ENCODE measurements around the gene PLCB1. TPM values are rescaled to one million over a fixed set of nuclear protein-coding genes. Genes with fewer than 3 reads are reported as not detected.
A peak's percentile ranks its signal among the peaks of the same experiment; 100 is the strongest.

Gene PLCB1
- total and polyA plus RNA-seq, 2 of the 4 experiments (the other 2 are of a cell fraction) = 5.6 to 16.1 TPM

DNA sequence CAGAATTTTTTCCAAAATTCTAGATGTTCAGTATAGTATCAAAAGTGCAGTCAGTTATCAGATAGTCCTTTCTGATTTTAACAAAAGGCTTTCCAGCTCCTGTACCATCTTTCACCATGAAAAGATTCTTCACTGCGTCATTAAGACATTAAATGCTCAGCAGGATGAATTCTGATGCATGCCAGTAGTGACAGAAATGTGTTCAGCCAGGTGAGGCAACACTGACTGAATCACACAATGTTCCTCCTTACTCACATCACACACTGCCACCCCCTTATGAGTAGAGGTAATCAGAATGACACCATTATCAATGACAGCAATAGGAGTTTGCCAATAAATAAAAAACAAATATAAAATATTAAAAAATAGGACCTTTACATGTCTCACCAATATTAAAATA, 510.2 kb downstream of the PLCB1 start:
- Histone ChIP-seq H2BK20ac (ENCODE audit: low read depth, low read length) (no peak overlapping the region), H4K8ac (ENCODE audit: low read depth in 2 of 2, low read length in 2 of 2) (no peak overlapping the region), H3K4me1 (ENCODE audit: control insufficient read depth, insufficient read depth, low read length) (no peaks in the 10 kb centered on the region), H3K23ac (ENCODE audit: low read depth, low read length) (no peak overlapping the region), H2AK5ac (ENCODE audit: low read depth, low read length) (peak overlapping the region; percentile 70; the same call in 1 of the 2 replicates), H3K18ac (ENCODE audit: low read depth, low read length) (no peak overlapping the region), H3K9ac (ENCODE audit: low read depth, low read length) (no peak overlapping the region), H2BK15ac (ENCODE audit: low read depth, low read length) (no peak overlapping the region), H4K5ac (ENCODE audit: low read depth, low read length) (no peak overlapping the region), H3K27me3 (ENCODE audit: control insufficient read depth, insufficient read depth, low read length) (no peaks in the 10 kb centered on the region), H2BK120ac (ENCODE audit: low read depth, low read length) (no peak overlapping the region), H2AFZ (replicated peaks; ENCODE audit: low read length, poor library complexity) (no peak overlapping the region), H3K56ac (ENCODE audit: extremely low read depth, insufficient read depth, low read length) (no peak overlapping the region), H3K9me3 (ENCODE audit: control insufficient read depth, insufficient read depth, low read length) (no peaks in the 10 kb centered on the region), H2AK9ac (replicated peaks; ENCODE audit: low read depth, low read length, poor library complexity) (no peak overlapping the region), H4K91ac (ENCODE audit: insufficient read depth, low read depth, low read length) (no peak overlapping the region), H3K36me3 (ENCODE audit: control insufficient read depth, insufficient read depth, low read length) (no peaks in the 10 kb centered on the region), H3K4ac (ENCODE audit: low read depth, low read length) (no peak overlapping the region), H3K27ac (ENCODE audit: insufficient read depth, low read length) (no peak overlapping the region), H3K4me2 (ENCODE audit: low read depth, low read length) (no peak overlapping the region), H3K9me1 (ENCODE audit: insufficient read depth, low read length) (no peaks in the 10 kb centered on the region; the same call in 1 of the 2 replicates), H4K20me1 (ENCODE audit: insufficient read depth, low read length) (no peaks in the 10 kb centered on the region), H3K14ac (replicated peaks; ENCODE audit: low read depth, low read length) (no peak overlapping the region), H3K4me3 (ENCODE audit: insufficient read depth, low read depth, low read length) (no peak overlapping the region), H3K79me1 (ENCODE audit: low read depth in 1 of 2, low read length in 2 of 2) (no peaks in the 10 kb centered on the region; a peak in 1 of 4 replicates), H2BK5ac (ENCODE audit: low read depth, low read length, poor library complexity, severe bottlenecking) (no peak overlapping the region)
- in situ Hi-C loops (cut with MboI; ENCODE audit: low sequenced_read_pairs) = no loop called here
- no peak for TF ChIP-seq MAFK (IDR thresholded peaks at IDR 0.05; ENCODE audit: low read depth, low read length)
- TF ChIP-seq, protein P1, sequence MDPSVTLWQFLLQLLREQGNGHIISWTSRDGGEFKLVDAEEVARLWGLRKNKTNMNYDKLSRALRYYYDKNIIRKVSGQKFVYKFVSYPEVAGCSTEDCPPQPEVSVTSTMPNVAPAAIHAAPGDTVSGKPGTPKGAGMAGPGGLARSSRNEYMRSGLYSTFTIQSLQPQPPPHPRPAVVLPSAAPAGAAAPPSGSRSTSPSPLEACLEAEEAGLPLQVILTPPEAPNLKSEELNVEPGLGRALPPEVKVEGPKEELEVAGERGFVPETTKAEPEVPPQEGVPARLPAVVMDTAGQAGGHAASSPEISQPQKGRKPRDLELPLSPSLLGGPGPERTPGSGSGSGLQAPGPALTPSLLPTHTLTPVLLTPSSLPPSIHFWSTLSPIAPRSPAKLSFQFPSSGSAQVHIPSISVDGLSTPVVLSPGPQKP (IDR thresholded peaks at IDR 0.05; ENCODE audit: borderline replicate concordance, low read depth, low read length) = no peak
- no peak for TF ChIP-seq NFE2L2 (IDR thresholded peaks at IDR 0.05; ENCODE audit: low read depth, low read length)
- TF ChIP-seq CEBPB (IDR thresholded peaks at IDR 0.05; ENCODE audit: low read depth, low read length) = no peak
- TF ChIP-seq RCOR1 (IDR thresholded peaks at IDR 0.05; ENCODE audit: insufficient replicate concordance, low read length) = no peak
- TF ChIP-seq SMC3 (IDR thresholded peaks at IDR 0.05; ENCODE audit: low read depth, low read length) = no peak
- TF ChIP-seq, protein P2, sequence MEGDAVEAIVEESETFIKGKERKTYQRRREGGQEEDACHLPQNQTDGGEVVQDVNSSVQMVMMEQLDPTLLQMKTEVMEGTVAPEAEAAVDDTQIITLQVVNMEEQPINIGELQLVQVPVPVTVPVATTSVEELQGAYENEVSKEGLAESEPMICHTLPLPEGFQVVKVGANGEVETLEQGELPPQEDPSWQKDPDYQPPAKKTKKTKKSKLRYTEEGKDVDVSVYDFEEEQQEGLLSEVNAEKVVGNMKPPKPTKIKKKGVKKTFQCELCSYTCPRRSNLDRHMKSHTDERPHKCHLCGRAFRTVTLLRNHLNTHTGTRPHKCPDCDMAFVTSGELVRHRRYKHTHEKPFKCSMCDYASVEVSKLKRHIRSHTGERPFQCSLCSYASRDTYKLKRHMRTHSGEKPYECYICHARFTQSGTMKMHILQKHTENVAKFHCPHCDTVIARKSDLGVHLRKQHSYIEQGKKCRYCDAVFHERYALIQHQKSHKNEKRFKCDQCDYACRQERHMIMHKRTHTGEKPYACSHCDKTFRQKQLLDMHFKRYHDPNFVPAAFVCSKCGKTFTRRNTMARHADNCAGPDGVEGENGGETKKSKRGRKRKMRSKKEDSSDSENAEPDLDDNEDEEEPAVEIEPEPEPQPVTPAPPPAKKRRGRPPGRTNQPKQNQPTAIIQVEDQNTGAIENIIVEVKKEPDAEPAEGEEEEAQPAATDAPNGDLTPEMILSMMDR (conservative IDR thresholded peaks at IDR 0.05; ENCODE audit: low read depth, low read length) = no peak
- TF ChIP-seq MAZ (IDR thresholded peaks at IDR 0.05; ENCODE audit: borderline replicate concordance, low read depth, low read length) = no peak
- no peak for TF ChIP-seq RFX5 (IDR thresholded peaks at IDR 0.05; ENCODE audit: low read depth, low read length)
- no peak for TF ChIP-seq RAD21 (IDR thresholded peaks at IDR 0.05; ENCODE audit: low read length)
- no peak for TF ChIP-seq CHD1 (IDR thresholded peaks at IDR 0.05; ENCODE audit: low read depth, low read length)
- TF ChIP-seq FOS (IDR thresholded peaks at IDR 0.05; ENCODE audit: low read depth, low read length) = no peak
- TF ChIP-seq, protein P3, sequence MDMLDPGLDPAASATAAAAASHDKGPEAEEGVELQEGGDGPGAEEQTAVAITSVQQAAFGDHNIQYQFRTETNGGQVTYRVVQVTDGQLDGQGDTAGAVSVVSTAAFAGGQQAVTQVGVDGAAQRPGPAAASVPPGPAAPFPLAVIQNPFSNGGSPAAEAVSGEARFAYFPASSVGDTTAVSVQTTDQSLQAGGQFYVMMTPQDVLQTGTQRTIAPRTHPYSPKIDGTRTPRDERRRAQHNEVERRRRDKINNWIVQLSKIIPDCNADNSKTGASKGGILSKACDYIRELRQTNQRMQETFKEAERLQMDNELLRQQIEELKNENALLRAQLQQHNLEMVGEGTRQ (IDR thresholded peaks at IDR 0.05; ENCODE audit: low read depth, low read length) = no peak
- intact Hi-C loops (cut with micrococcal nuclease) = no loop called here
- DNase-seq = no peak
- BruUV-seq (replicated peaks) = no TSS peak
- dilution Hi-C loops (cut with HindIII; ENCODE audit: low sequenced_read_pairs, unreplicated experiment) = no loop called here
- ATAC-seq (ENCODE audit: low read depth) = no peak
- WGBS, 2 experiments (ENCODE audit: extremely low coverage in 2 of 2, insufficient read length in 1 of 2) = no CpG with 5 or more reads among the region's 1 CpG
- CTCF ChIA-PET = no interaction called here
- POLR2A ChIA-PET (ENCODE audit: unreplicated experiment) = no interaction called here
